Mesothelial cell of epicardium (in vitro differentiated cells): ENCODE measurements around the gene CHI3L2. TPM values are rescaled to one million over a fixed set of nuclear protein-coding genes. Genes with fewer than 3 reads are reported as not detected.

Experiments
- DNase-seq, 2 experiments: peaks; one replicate each; pipeline ENCODE4 v3.0.0; 2021; ENCODE audit warnings: low spot score in 2 of 2; ENCODE audit not compliant: unreplicated experiment in 2 of 2
- H3K27ac Mint-ChIP-seq: 2 replicates; pipeline ENCODE4 v1.8.0; 2021; ENCODE audit warnings: mixed read lengths
- H3K27me3 Mint-ChIP-seq: 2 replicates; pipeline ENCODE4 v1.8.0; 2021; ENCODE audit warnings: low read depth, mixed read lengths
- H3K36me3 Mint-ChIP-seq: 2 replicates; pipeline ENCODE4 v1.8.0; 2021; ENCODE audit warnings: mixed read lengths
- H3K4me1 Mint-ChIP-seq: 2 replicates; pipeline ENCODE4 v1.8.0; 2021; ENCODE audit warnings: mixed read lengths
- H3K4me3 Mint-ChIP-seq: 2 replicates; pipeline ENCODE4 v1.8.0; 2021; ENCODE audit warnings: mild to moderate bottlenecking, moderate library complexity, mixed read lengths
- H3K9me3 Mint-ChIP-seq: 2 replicates; pipeline ENCODE4 v1.8.0; 2021; ENCODE audit warnings: mixed read lengths
- CTCF ChIP-seq: fragments of 200-600 bp; sonication (generic); IDR thresholded peaks from one replicate; pipeline ENCODE4 v1.5.0; 2021; ENCODE audit warnings: antibody characterized with exemption; ENCODE audit not compliant: unreplicated experiment
- total RNA-seq: library from RNA; stranded (reverse); gene quantifications from 3 replicates; pipeline ENCODE4 v1.2.1, GENCODE V29; 2021

The CHI3L2 gene
- total RNA-seq, 1 donor from 2014 or later, result not detected

- no peak for TF ChIP-seq CTCF
- no peaks in the 10 kb centered on the region for H3K9me3 Mint-ChIP-seq
- H3K27me3 Mint-ChIP-seq, result no peaks in the 10 kb centered on the region
- no peaks in the 10 kb centered on the region for H3K36me3 Mint-ChIP-seq
- H3K27ac Mint-ChIP-seq, result no peak overlapping the region
- H3K4me3 Mint-ChIP-seq, result no peak overlapping the region
- peaks cover 5% of the 10 kb centered on the region for H3K4me1 Mint-ChIP-seq
- no peak for DNase-seq
Measured at GRCh38 chr1:111195002-111195684, 32.4 kb upstream of the CHI3L2 start.

GRCh38 chr1:111196213-111196612 is 31.3 kb upstream of the CHI3L2 start:
- no peak for DNase-seq
- no peak overlapping the region for H3K27ac Mint-ChIP-seq
- H3K36me3 Mint-ChIP-seq, result no peaks in the 10 kb centered on the region
- no peak overlapping the region for H3K4me3 Mint-ChIP-seq
- no peaks in the 10 kb centered on the region for H3K9me3 Mint-ChIP-seq
- no peaks in the 10 kb centered on the region for H3K27me3 Mint-ChIP-seq
- H3K4me1 Mint-ChIP-seq, result peaks cover 5% of the 10 kb centered on the region
- TF ChIP-seq CTCF, result no peak

GRCh38 chr1:111197598-111198284 is 29.8 kb upstream of the CHI3L2 start:
- Mint-ChIP-seq H3K27me3 (no peaks in the 10 kb centered on the region), H3K36me3 (no peaks in the 10 kb centered on the region), H3K9me3 (no peaks in the 10 kb centered on the region), H3K4me1 (peaks cover 14% of the 10 kb centered on the region), H3K4me3 (no peak overlapping the region), H3K27ac (no peak overlapping the region)
- TF ChIP-seq CTCF, result no peak
- no peak for DNase-seq

- DNase-seq, result no peak
- Mint-ChIP-seq H3K4me3 (no peak overlapping the region), H3K27ac (no peak overlapping the region), H3K9me3 (no peaks in the 10 kb centered on the region), H3K4me1 (peaks cover 11% of the 10 kb centered on the region), H3K27me3 (no peaks in the 10 kb centered on the region), H3K36me3 (no peaks in the 10 kb centered on the region)
- no peak for TF ChIP-seq CTCF
Measured at GRCh38 chr1:111198836-111199235, 28.7 kb upstream of the CHI3L2 start.

- no peak for TF ChIP-seq CTCF
- H3K27ac Mint-ChIP-seq, result no peak overlapping the region
- H3K4me1 Mint-ChIP-seq, result peaks cover 11% of the 10 kb centered on the region
- no peaks in the 10 kb centered on the region for H3K9me3 Mint-ChIP-seq
- no peaks in the 10 kb centered on the region for H3K36me3 Mint-ChIP-seq
- no peaks in the 10 kb centered on the region for H3K27me3 Mint-ChIP-seq
- DNase-seq, result no peak
- H3K4me3 Mint-ChIP-seq, result no peak overlapping the region
Measured at GRCh38 chr1:111199329-111199728, 28.2 kb upstream of the CHI3L2 start.
